HEK293T (cell line): ENCODE results near the gene AMER1.

Source experiments
- CTCF ChIA-PET: fragments of 350-600 bp; formaldehyde crosslinking; extraction: SDS; loops from one replicate; lab custom pipeline; 2021; ENCODE audit warnings: antibody characterized with exemption, inconsistent platforms; lab: Yijun Ruan, JAX
- POLR2A ChIA-PET: fragments of 350-600 bp; formaldehyde crosslinking; extraction: SDS; loops from one replicate; lab custom pipeline; 2020; ENCODE audit warnings: antibody characterized with exemption, inconsistent platforms; lab: Yijun Ruan, JAX
- DNase-seq: peaks from one replicate; pipeline ENCODE4 v3.0.0; 2012; ENCODE audit warnings: mixed read lengths; ENCODE audit errors: extremely low spot score
- ARNT ChIP-seq: fragments of 450-650 bp; IDR thresholded peaks from 2 replicates; pipeline ENCODE4 v1.6.1; 2017; ENCODE audit warnings: mild to moderate bottlenecking
- BHLHE40 ChIP-seq: fragments of 450-650 bp; IDR thresholded peaks from 2 replicates; pipeline ENCODE4 v1.6.1; 2016; ENCODE audit warnings: mild to moderate bottlenecking, moderate library complexity, borderline replicate concordance
- CTBP1 ChIP-seq: fragments of 450-650 bp; IDR thresholded peaks from 2 replicates; pipeline ENCODE4 v1.6.1; 2016; ENCODE audit warnings: borderline replicate concordance
- ELF4 ChIP-seq: fragments of 450-650 bp; IDR thresholded peaks from 2 replicates; pipeline ENCODE4 v1.6.1; 2017; ENCODE audit warnings: antibody characterized with exemption
- FOXA1 ChIP-seq: fragments of 450-650 bp; IDR thresholded peaks from 2 replicates; pipeline ENCODE4 v1.6.1; 2016; ENCODE audit warnings: mild to moderate bottlenecking
- FOXK2 ChIP-seq: fragments of 450-650 bp; IDR thresholded peaks from 2 replicates; pipeline ENCODE4 v1.6.1; 2016; ENCODE audit warnings: mild to moderate bottlenecking
- FOXM1 ChIP-seq: fragments of 450-650 bp; IDR thresholded peaks from 2 replicates; pipeline ENCODE4 v1.6.1; 2017; ENCODE audit warnings: mild to moderate bottlenecking, borderline replicate concordance
- HDGF ChIP-seq: fragments of 450-650 bp; IDR thresholded peaks from 2 replicates; pipeline ENCODE4 v1.6.1; 2017; ENCODE audit warnings: antibody characterized with exemption, borderline replicate concordance
- L3MBTL2 ChIP-seq: fragments of 450-650 bp; conservative IDR thresholded peaks from 2 replicates; pipeline ENCODE4 v1.6.1; 2016; ENCODE audit warnings: mild to moderate bottlenecking
- LEF1 ChIP-seq: fragments of 450-650 bp; IDR thresholded peaks from 2 replicates; pipeline ENCODE4 v1.6.1; 2017; ENCODE audit warnings: mild to moderate bottlenecking, borderline replicate concordance
- NFRKB ChIP-seq: fragments of 450-650 bp; IDR thresholded peaks from 2 replicates; pipeline ENCODE4 v1.6.1; 2016; ENCODE audit warnings: mild to moderate bottlenecking, moderate library complexity
- PKNOX1 ChIP-seq: fragments of 450-650 bp; IDR thresholded peaks from 2 replicates; pipeline ENCODE4 v1.6.1; 2016
- SP1 ChIP-seq: fragments of 450-650 bp; IDR thresholded peaks from 2 replicates; pipeline ENCODE4 v1.6.1; 2017
- SUZ12 ChIP-seq: fragments of 450-650 bp; IDR thresholded peaks from 2 replicates; pipeline ENCODE4 v1.6.1; 2016; ENCODE audit warnings: mild to moderate bottlenecking
- TARDBP ChIP-seq: fragments of 450-650 bp; IDR thresholded peaks from 2 replicates; pipeline ENCODE4 v1.6.1; 2016
- ZNF384 ChIP-seq: fragments of 450-650 bp; IDR thresholded peaks from 2 replicates; pipeline ENCODE4 v1.6.1; 2016

AMER1 gene

DNA sequence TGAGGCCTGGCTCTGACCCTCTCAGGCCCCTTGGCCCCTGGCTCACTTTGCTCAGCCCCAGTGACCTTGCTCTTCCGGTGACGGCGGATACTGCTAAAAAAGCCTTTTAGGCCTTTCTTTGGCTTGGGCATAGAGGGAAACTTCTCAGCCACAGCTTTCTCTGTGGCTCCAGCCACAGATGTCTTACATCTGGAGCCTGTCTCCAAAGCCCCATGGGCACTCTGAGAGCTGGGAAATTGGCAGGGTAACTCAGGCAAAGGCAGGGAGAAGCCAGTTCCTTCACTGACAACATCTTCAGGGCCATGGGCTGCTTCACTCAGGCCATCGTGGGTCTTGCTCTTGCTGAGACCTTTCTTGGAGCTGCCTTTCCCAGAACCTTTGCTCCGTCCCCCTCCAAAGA, 12.8 kb downstream of the AMER1 start:
- DNase-seq, result no peak
- ChIA-PET CTCF (no interaction called here), POLR2A (no interaction called here)
- no peak for TF ChIP-seq ZNF384
- no peak for TF ChIP-seq L3MBTL2

DNA sequence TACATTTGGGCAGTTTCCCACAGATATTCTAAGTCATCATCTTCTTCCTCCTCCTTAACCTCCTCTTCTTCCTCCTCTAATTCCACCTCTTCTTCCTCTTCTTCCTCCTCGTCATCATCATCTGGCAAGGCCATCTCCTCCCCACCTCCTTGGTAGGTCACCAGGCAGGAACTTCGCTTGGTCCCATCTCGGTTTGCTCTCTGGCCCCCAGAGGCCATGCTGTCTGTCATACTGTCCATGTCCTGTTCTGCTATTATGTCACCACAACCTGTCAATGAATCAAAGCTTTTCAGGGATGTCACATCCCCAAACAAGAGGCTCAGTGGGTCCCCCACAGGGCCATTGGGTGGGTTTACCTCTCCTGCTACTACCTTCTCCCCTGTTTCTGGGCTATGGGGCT, 13.5 kb downstream of the AMER1 start:
- POLR2A ChIA-PET, result no interaction called here
- CTCF ChIA-PET, result no interaction called here
- DNase-seq, result no peak
- TF ChIP-seq CTBP1 (no peak), ELF4 (no peak), SP1 (no peak), LEF1 (no peak), ARNT (no peak), SUZ12 (no peak), PKNOX1 (no peak), FOXM1 (no peak), TARDBP (no peak), FOXA1 (no peak), HDGF (no peak), L3MBTL2 (no peak), BHLHE40 (no peak)

DNA sequence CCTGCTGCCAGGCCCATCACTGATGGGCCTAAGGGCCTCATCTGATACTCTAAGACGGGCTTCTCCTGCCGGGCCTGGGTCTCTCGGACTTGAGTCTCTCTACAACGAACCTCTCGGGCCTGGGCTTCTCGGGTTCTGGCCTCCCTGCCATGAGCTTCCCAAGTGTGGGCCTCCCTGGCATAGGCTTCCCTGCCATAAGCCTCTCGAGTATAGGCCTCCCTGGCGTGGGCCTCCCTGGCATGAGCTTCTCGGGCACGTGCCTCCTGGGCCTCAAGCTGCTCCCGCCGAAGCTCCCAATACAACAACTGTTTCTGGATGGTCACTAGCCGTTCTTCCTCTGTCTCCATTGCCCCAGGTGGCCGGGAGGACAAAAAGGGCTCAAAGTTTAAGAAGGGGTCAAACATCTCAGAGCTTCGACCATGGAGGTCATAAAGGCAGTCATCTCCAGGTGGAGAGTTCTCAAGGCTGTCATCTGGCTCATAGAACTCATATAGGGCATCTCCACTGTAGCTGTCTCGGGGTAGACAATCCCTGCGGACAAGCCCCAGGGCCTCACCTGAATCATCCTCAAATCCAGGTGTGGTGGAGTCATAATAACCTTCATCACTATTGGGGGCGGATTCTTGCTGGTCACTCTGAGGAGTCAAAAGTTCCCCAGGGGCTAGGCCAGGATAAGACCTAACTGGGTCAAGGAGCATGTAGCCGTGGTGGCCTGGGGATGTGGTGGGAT, 14.1 kb downstream of the AMER1 start:
- DNase-seq, result no peak
- POLR2A ChIA-PET, result no interaction called here
- TF ChIP-seq ARNT (no peak), FOXK2 (no peak), FOXM1 (no peak), ZNF384 (no peak)
- CTCF ChIA-PET, result no interaction called here

DNA sequence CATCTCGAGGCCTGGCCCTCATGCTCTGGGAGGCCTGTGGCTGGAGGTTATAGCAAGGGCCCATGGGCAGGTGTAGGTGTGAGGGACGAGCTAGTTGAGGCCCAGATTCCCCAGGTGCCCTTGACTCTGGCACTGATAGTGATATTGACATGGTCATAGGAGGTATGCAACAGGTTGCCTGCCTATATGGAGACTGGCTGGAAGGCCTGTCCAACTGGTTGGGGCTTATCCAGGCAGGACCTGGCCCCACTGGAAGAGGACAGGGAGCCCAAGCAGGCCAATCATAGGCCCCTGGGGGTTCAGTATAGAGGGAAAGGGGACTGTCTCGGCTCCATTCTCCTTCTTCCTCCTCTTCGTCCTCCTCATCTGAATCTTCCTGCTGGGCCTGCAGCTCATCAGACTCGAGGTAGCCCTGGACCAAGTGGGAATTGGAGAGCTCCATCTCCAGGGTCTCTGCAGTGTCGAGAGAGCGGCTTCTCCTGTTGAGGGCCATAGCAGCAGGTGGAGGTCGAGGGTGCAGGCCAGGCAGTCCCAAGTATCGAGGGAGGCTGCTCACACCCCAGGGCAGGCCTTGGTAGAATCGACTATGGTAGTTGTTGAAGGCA, 15.3 kb downstream of the AMER1 start:
- TF ChIP-seq ARNT, result no peak
- no peak for TF ChIP-seq PKNOX1
- DNase-seq, result no peak
- POLR2A ChIA-PET, result no interaction called here
- CTCF ChIA-PET, result no interaction called here

GRCh38 chrX:64188901-64189300, 16.6 kb downstream of the AMER1 start:
- ChIA-PET POLR2A (no interaction called here), CTCF (interaction anchor here (0.6 kb wide), 1 partner anchor 323 kb away, joined by 3 read pairs; no protein-coding TSS in a partner anchor)
- no peak for DNase-seq
- no peak for TF ChIP-seq L3MBTL2
- TF ChIP-seq FOXM1, result no peak
- no peak for TF ChIP-seq CTBP1
- no peak for TF ChIP-seq ARNT
- TF ChIP-seq SUZ12, result no peak
- no peak for TF ChIP-seq ELF4
- no peak for TF ChIP-seq FOXK2
- TF ChIP-seq FOXA1, result no peak
- TF ChIP-seq LEF1, result no peak

DNA sequence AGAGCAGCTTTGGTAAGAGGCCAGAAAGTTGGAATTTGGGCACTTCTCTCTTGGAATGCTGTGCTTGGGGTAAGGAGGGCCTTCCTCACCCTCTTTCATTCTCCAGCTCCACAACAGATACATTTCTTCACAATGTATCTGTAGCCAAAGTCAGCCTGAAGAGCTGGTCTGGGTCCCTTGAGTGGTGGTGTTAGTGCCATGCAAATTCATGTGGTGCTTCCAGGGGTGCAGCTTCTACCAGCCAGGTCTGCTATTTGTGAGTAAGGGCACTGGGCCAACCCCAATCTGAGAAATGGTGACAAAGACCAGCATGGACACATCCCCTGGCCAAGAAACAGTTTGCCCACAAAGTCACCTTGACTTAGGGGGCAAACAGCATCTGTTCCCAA, 17.8 kb downstream of the AMER1 start:
- no peak for DNase-seq
- CTCF ChIA-PET, result no interaction called here
- no peak for TF ChIP-seq ARNT
- no peak for TF ChIP-seq CTBP1
- no peak for TF ChIP-seq PKNOX1
- no peak for TF ChIP-seq TARDBP
- TF ChIP-seq ZNF384, result no peak
- no peak for TF ChIP-seq L3MBTL2
- TF ChIP-seq BHLHE40, result no peak
- TF ChIP-seq NFRKB, result no peak
- TF ChIP-seq ELF4, result no peak
- no peak for TF ChIP-seq SP1
- no peak for TF ChIP-seq FOXK2
- TF ChIP-seq FOXM1, result no peak
- no peak for TF ChIP-seq SUZ12
- TF ChIP-seq FOXA1, result no peak
- TF ChIP-seq LEF1, result no peak
- TF ChIP-seq HDGF, result no peak
- POLR2A ChIA-PET, result no interaction called here
